Measurements from ENCODE around the gene KCTD16.

KCTD16 gene

GRCh38 chr5:144170276-144171024, at the start of gene KCTD16, which contains the start of gene YIPF5:
KCTD16 (plus strand) TSS chr5:144170873.
YIPF5 (minus strand) TSS chr5:144170659; CDS start chr5:144169955, 704 bp downstream.
- peak; percentile 84 for DNase-seq (ENCODE audit: low spot score)

- no peak for DNase-seq (ENCODE audit: low spot score)
Observed at GRCh38 chr5:144121577-144121976, 49.1 kb upstream of the KCTD16 start.

GRCh38 chr5:144122081-144122480, 48.6 kb upstream of the KCTD16 start:
- DNase-seq (ENCODE audit: low spot score) = no peak

GRCh38 chr5:144122641-144123040, 48.0 kb upstream of the KCTD16 start:
- no peak for DNase-seq (ENCODE audit: low spot score)

GRCh38 chr5:144125163-144125726, 45.4 kb upstream of the KCTD16 start:
- no peak for DNase-seq (ENCODE audit: low spot score)

- DNase-seq (ENCODE audit: low spot score) = no peak
Observed at GRCh38 chr5:144126707-144127106, 44.0 kb upstream of the KCTD16 start.

GRCh38 chr5:144128844-144129243, 41.8 kb upstream of the KCTD16 start:
- no peak for DNase-seq (ENCODE audit: low spot score)

- DNase-seq (ENCODE audit: low spot score) = no peak
Observed at GRCh38 chr5:144130306-144130705, 40.4 kb upstream of the KCTD16 start.

- DNase-seq (ENCODE audit: low spot score) = no peak
Observed at GRCh38 chr5:144131261-144131660, 39.4 kb upstream of the KCTD16 start.

GRCh38 chr5:144133050-144133633, 37.5 kb upstream of the KCTD16 start:
- DNase-seq (ENCODE audit: low spot score) = no peak

GRCh38 chr5:144134194-144134826, 36.4 kb upstream of the KCTD16 start:
- no peak for DNase-seq (ENCODE audit: low spot score)

GRCh38 chr5:144135113-144135762, 35.4 kb upstream of the KCTD16 start:
- no peak for DNase-seq (ENCODE audit: low spot score)

- no peak for DNase-seq (ENCODE audit: low spot score)
Observed at GRCh38 chr5:144139586-144139985, 31.1 kb upstream of the KCTD16 start.

- no peak for DNase-seq (ENCODE audit: low spot score)
Observed at GRCh38 chr5:144141585-144141984, 29.1 kb upstream of the KCTD16 start.

GRCh38 chr5:144142139-144142823, 28.4 kb upstream of the KCTD16 start:
- peak; percentile 22 for DNase-seq (ENCODE audit: low spot score)

- DNase-seq (ENCODE audit: low spot score) = no peak
Observed at GRCh38 chr5:144142824-144143162, 27.9 kb upstream of the KCTD16 start.

GRCh38 chr5:144143625-144144024, 27.0 kb upstream of the KCTD16 start:
- DNase-seq (ENCODE audit: low spot score) = no peak

- no peak for DNase-seq (ENCODE audit: low spot score)
Observed at GRCh38 chr5:144144956-144145751, 25.5 kb upstream of the KCTD16 start.

- DNase-seq (ENCODE audit: low spot score) = no peak
Observed at GRCh38 chr5:144151026-144151425, 19.6 kb upstream of the KCTD16 start.

GRCh38 chr5:144156767-144157171, 13.9 kb upstream of the KCTD16 start:
- DNase-seq (ENCODE audit: low spot score) = no peak

- no peak for DNase-seq (ENCODE audit: low spot score)
Observed at GRCh38 chr5:144162686-144163085, 8.0 kb upstream of the KCTD16 start.
